ENCODE results near the gene NECTIN4.

NECTIN4 gene

DNA sequence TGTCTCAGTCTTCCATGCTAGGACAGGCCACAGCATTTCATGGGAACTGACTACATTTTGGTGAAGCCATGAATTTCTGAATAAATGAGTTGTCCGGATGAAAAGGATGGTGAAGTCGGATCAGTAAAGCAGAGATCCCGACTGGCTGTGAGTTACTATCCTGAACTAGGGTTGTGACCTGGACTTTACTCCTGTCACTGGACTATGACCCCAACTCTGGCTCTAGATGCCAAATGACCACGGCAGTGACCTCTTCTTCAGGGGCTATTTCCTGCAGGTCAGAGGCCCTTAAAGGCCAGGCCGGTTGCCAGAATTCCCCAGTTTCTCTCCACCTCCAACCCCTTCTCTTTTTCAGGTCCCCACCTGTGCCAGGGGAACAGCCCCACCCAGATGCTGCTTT lies 1.7 kb upstream of the NECTIN4 start:
- Histone ChIP-seq H3K9ac (ENCODE audit: low read length) (no peak overlapping the region), H3K9me3 (ENCODE audit: insufficient read depth, low read length) (no peaks in the 10 kb centered on the region), H3K27ac (ENCODE audit: low read depth, low read length) (no peak overlapping the region), H3K36me3 (ENCODE audit: low read length) (no peaks in the 10 kb centered on the region), H3F3A (ENCODE audit: insufficient read depth) (no peaks in the 10 kb centered on the region), H3K9me2 (replicated peaks; ENCODE audit: insufficient read depth, low read length) (no peaks in the 10 kb centered on the region), H3K27me3 (ENCODE audit: low read length) (no peaks in the 10 kb centered on the region), H3K79me2 (ENCODE audit: insufficient read depth, low read length) (no peaks in the 10 kb centered on the region), H3K4me2 (ENCODE audit: low read depth, low read length, poor library complexity, severe bottlenecking) (no peak overlapping the region), H3K4me3 (ENCODE audit: insufficient read depth, low read length, poor library complexity, severe bottlenecking) (no peak overlapping the region), H2AFZ (ENCODE audit: low read depth, low read length, severe bottlenecking) (no peak overlapping the region), H4K20me1 (ENCODE audit: low read depth, low read length) (no peaks in the 10 kb centered on the region)
- no peak for TF ChIP-seq EZH2phosphoT487 (conservative IDR thresholded peaks at IDR 0.05; ENCODE audit: low read length)

DNA sequence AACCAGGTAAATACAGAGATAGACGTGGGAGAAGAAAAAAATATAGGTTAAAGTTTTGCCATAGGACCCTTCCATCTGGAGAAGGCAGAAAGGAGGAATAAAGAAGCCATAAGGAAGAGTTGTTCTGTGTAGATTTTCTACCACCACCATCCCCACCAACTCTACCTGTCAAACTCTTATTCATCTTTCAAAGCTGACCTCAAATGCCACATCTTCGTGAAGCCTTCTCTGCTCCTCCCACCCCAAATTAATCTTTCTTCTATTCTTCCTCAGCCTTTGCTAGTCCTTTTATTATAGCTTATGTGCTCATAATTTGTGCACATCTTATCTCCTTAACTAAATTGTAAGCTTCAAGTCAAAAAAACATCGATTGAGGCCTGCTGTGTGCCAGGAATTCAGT lies 1.3 kb upstream of the NECTIN4 start:
- Histone ChIP-seq H3K27ac (ENCODE audit: low read depth, low read length) (no peak overlapping the region), H3K36me3 (ENCODE audit: low read length) (no peaks in the 10 kb centered on the region), H3K9me3 (ENCODE audit: insufficient read depth, low read length) (no peaks in the 10 kb centered on the region), H3K9me2 (replicated peaks; ENCODE audit: insufficient read depth, low read length) (no peaks in the 10 kb centered on the region), H4K20me1 (ENCODE audit: low read depth, low read length) (no peaks in the 10 kb centered on the region), H3K4me3 (ENCODE audit: insufficient read depth, low read length, poor library complexity, severe bottlenecking) (no peak overlapping the region), H3K4me2 (ENCODE audit: low read depth, low read length, poor library complexity, severe bottlenecking) (no peak overlapping the region), H3F3A (ENCODE audit: insufficient read depth) (no peaks in the 10 kb centered on the region), H2AFZ (ENCODE audit: low read depth, low read length, severe bottlenecking) (no peak overlapping the region), H3K9ac (ENCODE audit: low read length) (no peak overlapping the region), H3K27me3 (ENCODE audit: low read length) (no peaks in the 10 kb centered on the region), H3K79me2 (ENCODE audit: insufficient read depth, low read length) (no peaks in the 10 kb centered on the region)
- TF ChIP-seq CTCF (IDR thresholded peaks at IDR 0.05; ENCODE audit: insufficient read depth, low read length, poor library complexity, severe bottlenecking): no peak
- no peak for TF ChIP-seq EZH2phosphoT487 (conservative IDR thresholded peaks at IDR 0.05; ENCODE audit: low read length)

GRCh38 chr1:161089938-161090337 lies 580 bp upstream of the NECTIN4 start:
- Histone ChIP-seq H3K4me2 (ENCODE audit: low read depth, low read length, poor library complexity, severe bottlenecking) (no peak overlapping the region), H3K27me3 (ENCODE audit: low read length) (no peaks in the 10 kb centered on the region), H3F3A (ENCODE audit: insufficient read depth) (no peaks in the 10 kb centered on the region), H3K79me2 (ENCODE audit: insufficient read depth, low read length) (no peaks in the 10 kb centered on the region), H3K36me3 (ENCODE audit: low read length) (no peaks in the 10 kb centered on the region), H3K9me3 (ENCODE audit: insufficient read depth, low read length) (no peaks in the 10 kb centered on the region), H3K27ac (ENCODE audit: low read depth, low read length) (no peak overlapping the region), H3K4me3 (ENCODE audit: insufficient read depth, low read length, poor library complexity, severe bottlenecking) (no peak overlapping the region), H2AFZ (ENCODE audit: low read depth, low read length, severe bottlenecking) (no peak overlapping the region), H3K9me2 (replicated peaks; ENCODE audit: insufficient read depth, low read length) (no peaks in the 10 kb centered on the region), H3K9ac (ENCODE audit: low read length) (no peak overlapping the region), H4K20me1 (ENCODE audit: low read depth, low read length) (no peaks in the 10 kb centered on the region)
- no peak for TF ChIP-seq CTCF (IDR thresholded peaks at IDR 0.05; ENCODE audit: insufficient read depth, low read length, poor library complexity, severe bottlenecking)
- no peak for TF ChIP-seq EZH2phosphoT487 (conservative IDR thresholded peaks at IDR 0.05; ENCODE audit: low read length)

- Histone ChIP-seq H3K79me2 (ENCODE audit: insufficient read depth, low read length) (no peaks in the 10 kb centered on the region), H2AFZ (ENCODE audit: low read depth, low read length, severe bottlenecking) (no peak overlapping the region), H3K9me2 (replicated peaks; ENCODE audit: insufficient read depth, low read length) (no peaks in the 10 kb centered on the region), H3K9ac (ENCODE audit: low read length) (no peak overlapping the region), H3K4me2 (ENCODE audit: low read depth, low read length, poor library complexity, severe bottlenecking) (no peak overlapping the region), H3K4me3 (ENCODE audit: insufficient read depth, low read length, poor library complexity, severe bottlenecking) (no peak overlapping the region), H3K27ac (ENCODE audit: low read depth, low read length) (no peak overlapping the region), H3K27me3 (ENCODE audit: low read length) (no peaks in the 10 kb centered on the region), H3K36me3 (ENCODE audit: low read length) (no peaks in the 10 kb centered on the region), H3K9me3 (ENCODE audit: insufficient read depth, low read length) (no peaks in the 10 kb centered on the region), H4K20me1 (ENCODE audit: low read depth, low read length) (no peaks in the 10 kb centered on the region), H3F3A (ENCODE audit: insufficient read depth) (no peaks in the 10 kb centered on the region)
- no peak for TF ChIP-seq EZH2phosphoT487 (conservative IDR thresholded peaks at IDR 0.05; ENCODE audit: low read length)
- no peak for TF ChIP-seq CTCF (IDR thresholded peaks at IDR 0.05; ENCODE audit: insufficient read depth, low read length, poor library complexity, severe bottlenecking)
These were observed 709 bp downstream of the NECTIN4 start for GRCh38 chr1:161088587-161089110.
